ENCODE results near the gene GSTM3. TPM values are rescaled to one million over a fixed set of nuclear protein-coding genes. Genes with fewer than 3 reads are reported as not detected.
"Not testable (repeated sequence)": the region's sequence is repeated elsewhere in the genome, so short reads cannot be mapped to it uniquely, and the experiment has no call there.

GSTM3 gene
- total RNA-seq, 1 experiment from 2014 or later, result 67.9 TPM

DNA sequence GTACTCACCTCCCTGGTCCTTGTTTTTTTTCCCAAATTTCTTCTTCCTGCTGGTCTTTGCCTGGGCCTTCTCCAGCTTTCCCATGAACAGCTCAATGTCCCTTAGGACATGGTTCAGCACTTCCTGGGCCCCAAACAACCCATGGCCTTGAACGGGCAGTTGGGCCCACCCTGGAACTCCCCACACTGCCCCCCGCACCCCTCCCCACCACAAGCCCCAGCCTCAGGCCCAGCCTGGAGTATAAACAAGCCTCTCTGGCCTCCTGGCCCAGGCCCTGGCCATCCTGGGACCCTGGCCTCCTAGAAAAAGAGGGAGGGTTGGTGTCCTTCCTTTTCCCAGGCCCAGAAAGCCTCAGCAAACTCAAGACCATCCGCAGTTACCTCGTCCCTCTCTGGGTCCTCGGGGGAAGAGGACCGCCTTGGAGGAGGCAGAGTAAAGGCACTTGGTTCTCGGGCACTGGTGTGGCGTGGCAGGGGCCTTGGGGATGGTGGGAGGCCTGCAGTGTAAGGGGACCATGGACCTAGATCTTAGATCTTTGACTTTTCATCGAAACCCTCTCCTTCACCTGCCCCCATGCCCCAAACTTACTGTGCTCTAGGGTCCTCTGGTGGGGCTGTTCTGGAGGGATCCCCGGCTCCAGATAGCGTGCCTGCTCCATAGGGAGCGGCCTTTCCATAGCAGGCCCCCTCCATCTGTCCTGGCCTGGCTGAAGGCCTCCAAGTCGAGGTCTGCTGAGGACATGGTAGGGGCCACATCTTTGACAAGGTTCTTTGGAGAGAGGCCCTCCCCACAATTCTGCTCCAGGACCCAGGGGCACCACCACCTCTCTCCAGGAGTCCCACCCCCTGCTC lies 17.3 kb upstream of the GSTM3 start:
- BruUV-seq (replicated peaks), result no TSS peak
- Mint-ChIP-seq H3K36me3 (ENCODE audit: insufficient read depth, unreplicated experiment) (peaks cover 11% of the 10 kb centered on the region), H3K4me1 (ENCODE audit: low read depth, unreplicated experiment) (peaks cover 11% of the 10 kb centered on the region), H3K4me3 (ENCODE audit: low read depth, unreplicated experiment) (no peak overlapping the region), H3K27me3 (ENCODE audit: unreplicated experiment) (no peaks in the 10 kb centered on the region), H3K9me3 (ENCODE audit: low read depth, unreplicated experiment) (no peaks in the 10 kb centered on the region), H3K27ac (ENCODE audit: unreplicated experiment) (no peak overlapping the region)
- intact Hi-C loops (cut with micrococcal nuclease; ENCODE audit: unreplicated experiment), result no loop called here
- TF ChIP-seq, protein P1, sequence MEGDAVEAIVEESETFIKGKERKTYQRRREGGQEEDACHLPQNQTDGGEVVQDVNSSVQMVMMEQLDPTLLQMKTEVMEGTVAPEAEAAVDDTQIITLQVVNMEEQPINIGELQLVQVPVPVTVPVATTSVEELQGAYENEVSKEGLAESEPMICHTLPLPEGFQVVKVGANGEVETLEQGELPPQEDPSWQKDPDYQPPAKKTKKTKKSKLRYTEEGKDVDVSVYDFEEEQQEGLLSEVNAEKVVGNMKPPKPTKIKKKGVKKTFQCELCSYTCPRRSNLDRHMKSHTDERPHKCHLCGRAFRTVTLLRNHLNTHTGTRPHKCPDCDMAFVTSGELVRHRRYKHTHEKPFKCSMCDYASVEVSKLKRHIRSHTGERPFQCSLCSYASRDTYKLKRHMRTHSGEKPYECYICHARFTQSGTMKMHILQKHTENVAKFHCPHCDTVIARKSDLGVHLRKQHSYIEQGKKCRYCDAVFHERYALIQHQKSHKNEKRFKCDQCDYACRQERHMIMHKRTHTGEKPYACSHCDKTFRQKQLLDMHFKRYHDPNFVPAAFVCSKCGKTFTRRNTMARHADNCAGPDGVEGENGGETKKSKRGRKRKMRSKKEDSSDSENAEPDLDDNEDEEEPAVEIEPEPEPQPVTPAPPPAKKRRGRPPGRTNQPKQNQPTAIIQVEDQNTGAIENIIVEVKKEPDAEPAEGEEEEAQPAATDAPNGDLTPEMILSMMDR (IDR thresholded peaks at IDR 0.05; ENCODE audit: unreplicated experiment), result no peak
- CTCF ChIA-PET, result no interaction called here
- no peak for DNase-seq

DNA sequence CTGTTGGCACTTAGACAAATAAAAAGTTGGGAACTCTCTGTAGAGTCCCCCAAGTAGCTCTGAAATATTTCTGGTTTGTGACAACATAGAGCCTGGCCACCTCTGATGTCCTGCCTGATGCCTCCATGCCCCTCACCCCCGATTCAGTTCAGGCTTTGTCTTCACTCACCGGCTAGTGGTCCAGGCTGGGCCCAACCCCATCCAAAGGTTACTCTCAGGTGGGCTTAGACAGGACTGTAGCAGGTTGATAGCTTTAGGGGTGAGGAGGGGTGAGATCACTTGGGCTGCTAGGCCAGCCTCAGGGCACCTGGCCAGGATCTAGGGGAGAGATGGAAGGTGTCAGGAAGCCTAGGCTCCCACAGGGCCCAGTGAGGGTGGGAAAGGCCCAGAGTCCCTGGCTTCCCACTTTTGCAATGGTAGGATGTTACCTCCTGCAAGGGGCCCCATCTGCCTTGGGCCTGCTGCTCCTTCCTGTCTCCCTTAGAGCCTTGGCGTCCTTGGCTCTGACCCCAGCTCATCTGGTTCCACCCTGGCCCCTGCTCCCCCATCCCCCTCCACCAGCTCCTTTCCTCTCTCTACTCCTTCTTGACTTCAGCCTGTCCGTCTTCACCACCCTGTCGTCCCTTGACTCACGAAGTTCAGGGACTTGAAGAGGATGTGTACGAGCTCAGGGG lies 16.1 kb upstream of the GSTM3 start:
- Mint-ChIP-seq H3K36me3 (ENCODE audit: insufficient read depth, unreplicated experiment) (peaks cover 10% of the 10 kb centered on the region), H3K4me1 (ENCODE audit: low read depth, unreplicated experiment) (no peaks in the 10 kb centered on the region), H3K27ac (ENCODE audit: unreplicated experiment) (no peak overlapping the region), H3K9me3 (ENCODE audit: low read depth, unreplicated experiment) (no peaks in the 10 kb centered on the region), H3K4me3 (ENCODE audit: low read depth, unreplicated experiment) (no peak overlapping the region), H3K27me3 (ENCODE audit: unreplicated experiment) (no peaks in the 10 kb centered on the region)
- intact Hi-C loops (cut with micrococcal nuclease; ENCODE audit: unreplicated experiment), result no loop called here
- BruUV-seq (replicated peaks), result no TSS peak
- CTCF ChIA-PET, result interaction anchor here (0.5 kb wide), 1 partner anchor 511 kb away, joined by 3 read pairs; no protein-coding TSS in a partner anchor
- no peak for DNase-seq
- TF ChIP-seq, protein P1 (IDR thresholded peaks at IDR 0.05; ENCODE audit: unreplicated experiment), result no peak

DNA sequence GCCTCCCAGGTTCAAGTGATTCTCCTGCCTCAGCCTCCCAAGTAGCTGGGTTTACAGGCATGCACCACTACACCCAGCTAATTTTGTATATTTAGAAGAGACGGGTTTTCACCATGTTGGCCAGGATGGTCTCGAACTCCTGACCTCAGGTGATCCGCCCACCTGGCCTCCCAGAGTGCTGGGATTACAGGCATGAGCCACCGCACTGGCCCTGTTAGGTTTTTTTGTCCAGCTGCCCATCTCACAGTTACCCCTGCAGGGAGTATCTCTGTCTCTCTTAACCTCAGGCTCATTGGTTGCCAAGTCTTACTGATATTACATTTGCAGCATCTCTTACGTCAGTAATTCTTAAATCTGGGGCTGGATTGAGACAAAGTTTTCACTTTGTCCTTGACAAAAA lies 15.5 kb upstream of the GSTM3 start:
- H3K4me1 Mint-ChIP-seq (ENCODE audit: low read depth, unreplicated experiment); H3K4me3 Mint-ChIP-seq (ENCODE audit: low read depth, unreplicated experiment): not testable (repeated sequence)
- CTCF ChIA-PET, result interaction anchor here (0.5 kb wide), 1 partner anchor 512 kb away, joined by 3 read pairs; no protein-coding TSS in a partner anchor

DNA sequence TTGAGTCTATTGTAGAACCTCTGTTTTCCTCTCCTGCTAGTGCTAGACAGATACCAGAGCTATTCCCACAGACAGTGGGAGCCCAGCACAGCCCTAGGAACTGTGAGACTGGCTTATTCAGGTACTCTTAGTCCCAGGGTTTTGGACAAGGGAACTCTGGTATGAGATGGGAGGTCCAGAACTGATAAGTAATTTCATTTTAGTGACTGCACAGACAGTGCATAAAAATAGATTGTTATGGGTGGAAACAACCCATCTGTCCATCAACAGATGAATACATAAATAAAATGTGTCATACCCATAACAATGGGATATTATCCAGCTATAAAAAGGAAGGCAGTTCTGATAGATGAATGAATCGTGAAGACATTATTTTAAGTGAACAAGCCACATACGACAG lies 13.9 kb upstream of the GSTM3 start:
- BruUV-seq (replicated peaks), result no TSS peak
- Mint-ChIP-seq H3K4me3 (ENCODE audit: low read depth, unreplicated experiment) (no peak overlapping the region), H3K4me1 (ENCODE audit: low read depth, unreplicated experiment) (no peaks in the 10 kb centered on the region), H3K27me3 (ENCODE audit: unreplicated experiment) (no peaks in the 10 kb centered on the region), H3K36me3 (ENCODE audit: insufficient read depth, unreplicated experiment) (peaks cover 12% of the 10 kb centered on the region), H3K27ac (ENCODE audit: unreplicated experiment) (no peak overlapping the region), H3K9me3 (ENCODE audit: low read depth, unreplicated experiment) (no peaks in the 10 kb centered on the region)
- CTCF ChIA-PET, result no interaction called here
- no peak for DNase-seq
- intact Hi-C loops (cut with micrococcal nuclease; ENCODE audit: unreplicated experiment), result no loop called here
- TF ChIP-seq, protein P1 (IDR thresholded peaks at IDR 0.05; ENCODE audit: unreplicated experiment), result no peak

More for the DNA sequence above, 15.5 kb upstream of the GSTM3 start:
- intact Hi-C loops (cut with micrococcal nuclease; ENCODE audit: unreplicated experiment); DNase-seq; H3K9me3 Mint-ChIP-seq (ENCODE audit: low read depth, unreplicated experiment); H3K27ac Mint-ChIP-seq (ENCODE audit: unreplicated experiment); BruUV-seq (replicated peaks); H3K27me3 Mint-ChIP-seq (ENCODE audit: unreplicated experiment): not testable (repeated sequence)
- peaks cover 12% of the 10 kb centered on the region for H3K36me3 Mint-ChIP-seq (ENCODE audit: insufficient read depth, unreplicated experiment)

Data from Calu3 (cell line).